PC-9 (cell line): ENCODE results near the gene IMPA2.

Experiments used
- EZH2 ChIP-seq: fragments of 200-600 bp; sonication (generic); IDR thresholded peaks from 2 replicates; pipeline ENCODE4 v1.8.0; 2017; ENCODE audit warnings: antibody characterized with exemption, low read depth
- TF ChIP-seq, protein P1 (sequence below): fragments of 200-600 bp; sonication (generic); conservative IDR thresholded peaks from 2 replicates; pipeline ENCODE4 v1.6.1; 2017; ENCODE audit warnings: mixed run types, antibody characterized with exemption, mild to moderate bottlenecking, moderate library complexity

DNA sequence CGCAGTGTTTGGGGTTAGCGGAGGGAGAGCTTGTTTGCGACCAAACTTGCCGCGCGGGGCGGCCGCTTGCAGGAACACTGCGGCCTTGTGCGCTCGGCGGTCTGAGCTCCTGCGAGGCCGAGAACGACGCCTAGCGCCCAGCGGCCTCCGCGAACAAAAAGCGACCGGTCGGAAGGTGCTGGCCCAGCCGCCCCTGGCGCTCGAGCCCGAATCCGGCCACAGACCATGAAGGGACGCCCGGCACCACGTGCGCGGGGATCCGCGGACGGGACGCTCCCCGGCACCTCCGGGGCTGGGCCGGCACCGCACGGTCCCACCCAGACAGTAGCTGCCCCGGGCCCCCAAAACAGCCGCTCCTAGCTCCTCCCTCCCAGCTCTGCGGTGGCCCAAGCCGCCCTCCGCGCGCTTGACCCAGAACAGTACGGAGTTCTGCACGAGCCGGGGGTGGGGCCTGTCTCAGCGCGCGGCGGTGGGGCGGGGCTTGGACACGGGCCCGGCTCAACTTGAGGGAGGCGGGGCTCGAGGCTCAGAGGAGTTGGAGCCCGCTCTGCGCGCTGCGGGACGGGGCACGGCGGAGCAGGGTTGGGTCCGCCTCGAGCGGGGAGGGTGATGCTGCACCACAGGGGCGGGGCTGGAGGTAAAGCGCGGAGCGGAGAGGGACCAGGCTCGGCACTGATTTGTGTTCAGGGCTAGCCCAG lies 664 bp upstream of the IMPA2 start:
- no peak for TF ChIP-seq EZH2
- TF ChIP-seq, protein P1, sequence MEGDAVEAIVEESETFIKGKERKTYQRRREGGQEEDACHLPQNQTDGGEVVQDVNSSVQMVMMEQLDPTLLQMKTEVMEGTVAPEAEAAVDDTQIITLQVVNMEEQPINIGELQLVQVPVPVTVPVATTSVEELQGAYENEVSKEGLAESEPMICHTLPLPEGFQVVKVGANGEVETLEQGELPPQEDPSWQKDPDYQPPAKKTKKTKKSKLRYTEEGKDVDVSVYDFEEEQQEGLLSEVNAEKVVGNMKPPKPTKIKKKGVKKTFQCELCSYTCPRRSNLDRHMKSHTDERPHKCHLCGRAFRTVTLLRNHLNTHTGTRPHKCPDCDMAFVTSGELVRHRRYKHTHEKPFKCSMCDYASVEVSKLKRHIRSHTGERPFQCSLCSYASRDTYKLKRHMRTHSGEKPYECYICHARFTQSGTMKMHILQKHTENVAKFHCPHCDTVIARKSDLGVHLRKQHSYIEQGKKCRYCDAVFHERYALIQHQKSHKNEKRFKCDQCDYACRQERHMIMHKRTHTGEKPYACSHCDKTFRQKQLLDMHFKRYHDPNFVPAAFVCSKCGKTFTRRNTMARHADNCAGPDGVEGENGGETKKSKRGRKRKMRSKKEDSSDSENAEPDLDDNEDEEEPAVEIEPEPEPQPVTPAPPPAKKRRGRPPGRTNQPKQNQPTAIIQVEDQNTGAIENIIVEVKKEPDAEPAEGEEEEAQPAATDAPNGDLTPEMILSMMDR: no peak
